Kidney tubule cell (primary cell): ENCODE data around the gene HAVCR1.

Experiments used
- DNase-seq: peaks from one replicate; pipeline ENCODE4 v3.0.0-alpha.2; 2018; ENCODE audit warnings: low spot score

The HAVCR1 gene

GRCh38 chr5:157059093-157059539 is at the start of gene HAVCR1:
TSS of gene HAVCR1 (minus strand) at chr5:157059116. CDS start at chr5:157057943, 1,173 bp downstream.
- DNase-seq: peak; percentile 99

DNA sequence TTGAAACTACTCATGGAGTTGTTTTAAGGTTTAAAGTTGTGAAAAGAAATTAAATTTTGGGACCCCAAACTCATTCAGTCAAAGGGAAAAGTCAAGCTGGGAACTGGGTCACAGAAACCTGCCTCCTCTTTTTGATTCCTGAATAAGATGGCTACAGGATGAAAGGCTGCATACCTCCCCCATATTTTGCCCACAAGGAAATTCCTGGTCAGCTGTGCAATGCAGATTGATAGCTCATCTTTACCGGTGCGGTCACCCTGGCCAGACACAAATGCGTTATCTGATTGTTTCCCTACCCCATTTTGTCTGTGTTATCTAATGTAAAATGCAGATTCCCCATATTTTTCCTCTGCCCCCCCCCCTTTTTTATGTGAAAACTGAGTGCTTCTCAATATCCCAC is 48.6 kb upstream of the HAVCR1 start:
- DNase-seq: peak; percentile 77

- peak; percentile 64 for DNase-seq
Observed at GRCh38 chr5:157106630-157107461, 47.9 kb upstream of the HAVCR1 start.

GRCh38 chr5:157100140-157100679 is 41.3 kb upstream of the HAVCR1 start:
- peak; percentile 73 for DNase-seq

GRCh38 chr5:157088342-157088990 is 29.6 kb upstream of the HAVCR1 start:
- DNase-seq: no peak

DNA sequence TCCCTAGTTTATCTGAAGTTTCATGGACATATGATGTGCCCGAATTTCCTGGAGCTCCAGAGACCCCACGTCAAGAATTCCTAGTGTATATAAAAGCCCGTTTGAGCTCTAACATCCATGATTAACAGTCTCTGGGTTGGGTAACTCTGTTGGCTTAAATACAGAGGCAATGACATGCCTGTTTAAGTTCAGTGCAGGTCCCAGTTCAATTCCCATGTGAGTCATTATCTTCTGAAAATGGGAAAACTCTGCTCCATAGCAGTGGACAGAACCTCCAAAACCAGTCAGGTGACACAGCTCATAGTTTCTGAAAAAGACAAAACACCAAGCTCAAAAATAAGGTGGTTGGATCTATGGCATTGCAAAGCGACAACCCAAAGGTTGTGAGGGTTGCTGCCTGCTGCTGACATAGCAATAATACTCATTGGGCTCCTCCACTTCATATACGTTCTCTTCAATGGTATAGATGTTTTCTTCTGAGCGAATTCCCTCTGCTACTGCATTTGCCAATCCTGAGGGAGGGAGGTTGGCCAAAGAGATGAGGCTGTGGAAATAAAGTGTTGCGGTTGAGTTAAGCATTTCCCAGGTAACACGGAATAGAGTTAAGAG is 27.9 kb upstream of the HAVCR1 start:
- no peak for DNase-seq

- DNase-seq: no peak
Observed at GRCh38 chr5:157085930-157086329, 27.0 kb upstream of the HAVCR1 start.

DNA sequence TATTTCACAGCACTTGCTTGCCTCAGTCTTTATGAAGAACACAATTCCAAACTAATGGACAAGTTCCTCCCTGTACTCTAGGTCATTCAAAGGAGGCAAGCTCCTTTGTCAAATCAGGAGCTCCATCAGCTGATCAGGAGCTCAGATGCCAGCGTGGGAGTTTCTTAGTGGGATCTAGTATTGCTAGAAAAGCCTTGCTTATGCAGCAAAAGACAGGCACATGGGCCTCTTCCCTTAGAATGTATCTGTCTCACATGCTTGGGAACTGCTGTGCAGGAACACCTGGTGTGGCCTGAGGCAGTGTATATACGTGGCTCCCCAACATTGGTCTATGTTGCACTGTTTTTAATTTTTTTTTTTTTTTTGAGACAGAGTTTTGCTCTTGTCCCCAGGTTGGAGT is 21.4 kb upstream of the HAVCR1 start:
- DNase-seq: no peak

GRCh38 chr5:157076558-157076957 is 17.6 kb upstream of the HAVCR1 start:
- DNase-seq: peak; percentile 74

DNA sequence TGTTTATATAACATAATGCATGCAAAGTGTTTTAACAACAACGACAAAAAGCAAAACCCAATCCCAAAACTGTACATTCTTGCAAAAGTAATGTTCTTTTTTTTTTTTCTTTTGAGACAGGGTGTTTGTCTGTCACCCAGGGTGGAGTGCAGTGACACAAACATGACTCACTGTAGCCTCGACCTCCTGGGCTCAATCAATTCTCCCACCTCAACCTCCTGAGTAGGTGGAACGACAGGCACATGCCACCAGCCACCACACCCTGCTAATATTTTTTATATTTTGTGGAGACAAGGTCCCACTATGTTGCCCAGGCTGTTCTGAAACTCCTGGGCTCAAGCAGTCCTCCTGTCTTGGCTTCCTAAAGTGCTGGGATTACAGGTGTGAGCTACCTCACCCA is 13.6 kb upstream of the HAVCR1 start:
- DNase-seq: peak; percentile 72

DNA sequence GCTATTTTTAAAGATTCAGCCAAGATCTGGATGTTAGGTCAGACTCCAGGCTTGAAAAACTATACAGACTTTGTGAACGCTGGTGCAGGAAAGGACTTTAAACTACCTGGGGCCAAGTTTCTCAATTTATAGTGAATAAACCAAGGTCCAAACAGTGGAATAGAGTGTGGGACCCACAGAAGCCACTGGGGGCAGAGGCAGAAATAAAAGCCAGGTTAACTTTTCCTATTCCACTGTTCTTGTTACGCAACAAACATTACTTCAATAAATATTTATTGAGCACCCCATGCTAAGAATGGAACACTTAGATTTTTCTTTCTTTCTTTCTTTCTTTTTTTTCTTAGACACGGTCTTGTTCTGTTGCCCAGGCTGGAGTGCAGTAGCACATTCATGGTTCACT is 11.0 kb upstream of the HAVCR1 start:
- no peak for DNase-seq

- no peak for DNase-seq
Observed at GRCh38 chr5:157068785-157069184, 9.9 kb upstream of the HAVCR1 start.

- DNase-seq: no peak
Observed at GRCh38 chr5:157068339-157068738, 9.4 kb upstream of the HAVCR1 start.

DNA sequence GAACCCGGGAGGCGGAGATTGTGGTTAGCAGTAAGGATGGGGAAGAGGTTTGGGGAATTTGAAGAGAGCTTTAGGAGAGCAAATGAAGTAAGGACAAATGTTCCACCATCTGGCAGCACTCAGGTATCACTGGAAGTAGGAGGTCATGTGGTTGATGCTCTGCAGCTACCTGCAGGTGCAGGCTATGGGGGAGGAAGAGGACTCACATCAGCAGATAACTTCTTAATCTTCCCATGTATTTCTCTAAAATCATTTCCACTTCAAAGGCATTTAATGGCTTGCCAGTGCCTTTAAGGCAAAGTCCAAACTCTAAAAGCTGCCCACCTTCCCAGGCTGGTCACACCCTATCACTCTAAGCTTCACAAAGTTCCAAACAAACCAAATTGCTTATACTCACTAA is 8.1 kb upstream of the HAVCR1 start:
- DNase-seq: no peak

GRCh38 chr5:157066080-157066479 is 7.2 kb upstream of the HAVCR1 start:
- no peak for DNase-seq

DNA sequence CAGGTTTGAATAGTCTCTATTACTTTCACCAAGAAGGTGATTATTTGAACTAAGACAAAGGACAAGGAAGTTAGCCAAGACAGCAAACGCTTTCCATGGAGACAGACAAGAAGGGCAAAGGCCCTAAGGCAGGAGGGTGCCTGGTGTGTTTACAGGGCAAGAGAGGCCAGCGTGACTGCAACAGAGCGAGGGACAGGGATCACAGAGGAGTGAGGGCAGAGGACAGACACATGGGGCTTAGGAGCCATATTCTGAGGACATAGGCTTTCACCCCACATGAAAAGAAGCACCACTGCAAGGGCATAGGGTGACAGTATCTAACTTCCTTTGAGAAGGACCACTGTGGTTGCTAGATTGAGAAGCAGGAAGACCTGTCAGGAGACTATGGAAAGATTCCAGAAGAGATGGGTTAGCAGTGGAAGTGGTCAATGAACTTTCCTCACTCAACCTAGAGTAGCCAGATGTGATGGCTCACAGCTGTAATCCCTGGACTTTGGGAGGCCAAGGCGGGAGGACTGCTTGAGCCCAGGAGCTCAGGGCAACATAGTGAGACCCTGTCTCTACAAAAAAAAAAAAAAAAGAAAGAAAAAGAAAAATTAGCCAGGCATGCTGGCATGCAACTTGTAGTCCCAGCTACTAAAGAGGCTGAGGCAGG is 5.0 kb upstream of the HAVCR1 start:
- no peak for DNase-seq

- DNase-seq: peak; percentile 89
Observed at GRCh38 chr5:157059891-157060290, 975 bp upstream of the HAVCR1 start.

DNA sequence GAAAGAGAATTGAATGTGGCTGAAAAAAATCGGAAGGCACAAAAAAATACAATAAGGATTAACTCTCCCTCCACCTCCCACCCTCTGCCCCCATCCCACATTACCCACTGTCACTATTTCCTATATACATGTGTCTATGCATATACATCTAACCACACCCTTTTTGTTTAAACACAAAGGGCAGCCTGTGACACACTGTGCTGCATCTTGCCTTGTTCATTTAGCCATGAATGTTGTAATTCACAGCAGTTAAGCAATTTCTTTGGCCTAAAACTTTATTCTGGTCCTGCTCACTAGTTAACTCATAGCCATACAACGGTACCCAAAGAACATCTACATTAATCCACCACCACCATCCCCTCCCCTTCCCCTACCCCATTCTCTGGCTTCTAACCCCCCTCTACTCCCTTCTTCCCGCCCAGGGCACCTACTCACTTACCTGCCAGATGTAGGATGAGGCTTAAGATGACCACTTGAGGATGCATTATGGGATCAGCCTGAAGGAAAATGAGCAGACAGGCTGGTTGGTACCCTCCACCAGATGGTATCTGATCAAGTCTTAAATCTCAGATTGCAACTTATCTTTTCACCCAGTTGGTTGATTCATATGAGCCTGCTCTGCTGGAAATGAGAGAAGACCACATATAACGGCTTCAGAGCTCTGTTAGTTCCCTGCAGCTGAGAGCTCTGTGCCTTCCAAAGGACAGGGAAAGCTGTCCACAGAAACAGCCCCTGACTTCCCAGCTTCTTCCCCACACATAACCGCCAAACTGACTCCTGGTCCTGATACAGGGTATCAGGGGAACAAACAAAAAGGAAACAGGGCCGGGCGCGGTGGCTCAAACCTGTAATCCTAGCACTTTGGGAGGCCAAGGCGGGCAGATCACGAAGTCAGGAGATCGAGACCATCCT is 1.2 kb downstream of the HAVCR1 start:
- DNase-seq: peak; percentile 29

- DNase-seq: peak; percentile 38
Observed at GRCh38 chr5:157056848-157057247, 2.1 kb downstream of the HAVCR1 start.

GRCh38 chr5:157051604-157052245 is 7.2 kb downstream of the HAVCR1 start:
- peak; percentile 72 for DNase-seq

DNA sequence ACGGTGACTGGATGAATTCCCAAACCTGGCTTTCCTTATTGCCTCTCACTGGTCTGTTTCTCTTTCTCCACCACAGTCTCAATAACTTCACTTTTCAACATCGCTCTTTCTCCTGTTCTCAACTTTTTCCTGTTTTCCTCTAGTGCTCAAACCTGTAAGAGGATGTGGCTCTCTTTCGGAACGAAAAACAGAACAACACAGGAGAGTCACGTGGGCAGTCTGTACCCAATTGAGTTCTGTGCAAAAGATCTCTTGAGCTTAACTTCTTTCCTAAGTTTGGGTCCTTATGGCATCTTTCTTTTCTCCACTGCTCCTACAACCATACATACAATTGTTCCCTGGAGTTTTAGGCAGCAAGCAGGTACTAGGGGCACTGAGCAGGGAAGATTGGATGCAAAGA is 8.9 kb downstream of the HAVCR1 start:
- no peak for DNase-seq
